Lower lobe of right lung (tissue), 2 donors: Measurements from ENCODE around the gene TMEM94. TPM values are rescaled to one million over a fixed set of nuclear protein-coding genes. Genes with fewer than 3 reads are reported as not detected.
"Not testable (repeated sequence)": the region's sequence is repeated elsewhere in the genome, so short reads cannot be mapped to it uniquely, and the experiment has no call there.

Experiments used
- ATAC-seq, 2 donors: fragments of 200-7000 bp; cut with Tn5 transposase; one replicate each; pipeline ENCODE4 v1.9.1; 2020 to 2022; ENCODE audit warnings: mild to moderate bottlenecking in 2 of 2, moderate library complexity in 2 of 2
- DNase-seq: peaks from one replicate; pipeline ENCODE4 v3.0.0-alpha.2; 2020
- H3K27ac ChIP-seq: fragments of 200-600 bp; one replicate; pipeline ENCODE4 v1.8.0; 2022
- H3K27me3 ChIP-seq: fragments of 200-600 bp; one replicate; pipeline ENCODE4 v1.8.0; 2022; ENCODE audit warnings: low read depth
- H3K36me3 ChIP-seq: fragments of 200-600 bp; one replicate; pipeline ENCODE4 v1.8.0; 2022; ENCODE audit warnings: mild to moderate bottlenecking
- H3K4me1 ChIP-seq: fragments of 200-600 bp; one replicate; pipeline ENCODE4 v1.8.0; 2022
- H3K4me3 ChIP-seq: fragments of 200-600 bp; one replicate; pipeline ENCODE4 v1.8.0; 2022; ENCODE audit warnings: mild to moderate bottlenecking
- H3K9me3 ChIP-seq: fragments of 200-600 bp; one replicate; pipeline ENCODE4 v1.8.0; 2022
- CTCF ChIP-seq: fragments of 200-600 bp; IDR thresholded peaks from one replicate; pipeline ENCODE4 v1.8.0; 2022; ENCODE audit warnings: antibody characterized with exemption, mild to moderate bottlenecking
- intact Hi-C: fragments of 100-400 bp; cut with DNase I; formaldehyde crosslinking; loops from one replicate; pipeline ENCODE4 v1.11.0; 2022
- total RNA-seq: library from RNA; stranded (reverse); fragmentation: NEBNext Ultra II Directional; extraction: Animal tissue kit (Norgen Biotek cat#: 25700); gene quantifications from one replicate; pipeline ENCODE4 v1.2.1, GENCODE V29; 2021
- donor health status: DM: no; HTN: yes; CAD: no; lungs with severe emphysema.

The TMEM94 gene
- total RNA-seq, 1 donor from 2014 or later, result 89.5 TPM

GRCh38 chr17:75475144-75475835 lies 18.9 kb downstream of the TMEM94 start:
- intact Hi-C loops, result no loop called here
- DNase-seq (no peak), ATAC-seq (peak in 1 of 2 donors; percentile 20)
- no peak for TF ChIP-seq CTCF
- Histone ChIP-seq H3K4me1 (peaks cover 31% of the 10 kb centered on the region), H3K27me3 (no peaks in the 10 kb centered on the region), H3K9me3 (no peaks in the 10 kb centered on the region), H3K36me3 (peaks cover 32% of the 10 kb centered on the region), H3K4me3 (no peak overlapping the region), H3K27ac (peak overlapping the region; percentile 71)

GRCh38 chr17:75475851-75476250 lies 19.4 kb downstream of the TMEM94 start:
- Histone ChIP-seq H3K27ac (peak overlapping the region; percentile 71), H3K36me3 (peaks cover 32% of the 10 kb centered on the region), H3K27me3 (no peaks in the 10 kb centered on the region), H3K4me3 (no peak overlapping the region), H3K9me3 (no peaks in the 10 kb centered on the region), H3K4me1 (peaks cover 36% of the 10 kb centered on the region)
- DNase-seq, result no peak
- intact Hi-C loops, result no loop called here
- no peak for ATAC-seq
- no peak for TF ChIP-seq CTCF

GRCh38 chr17:75476271-75476671 lies 19.8 kb downstream of the TMEM94 start:
- peaks cover 40% of the 10 kb centered on the region for H3K4me1 ChIP-seq
- no peaks in the 10 kb centered on the region for H3K9me3 ChIP-seq
- ATAC-seq, result no peak
- no peaks in the 10 kb centered on the region for H3K27me3 ChIP-seq
- H3K27ac ChIP-seq, result peak overlapping the region; percentile 71
- no peak for DNase-seq
- no peak for TF ChIP-seq CTCF
- intact Hi-C loops, result no loop called here
- H3K4me3 ChIP-seq, result no peak overlapping the region
- H3K36me3 ChIP-seq, result peaks cover 32% of the 10 kb centered on the region

- no peaks in the 10 kb centered on the region for H3K9me3 ChIP-seq
- peaks cover 32% of the 10 kb centered on the region for H3K36me3 ChIP-seq
- peak overlapping the region; percentile 71 for H3K27ac ChIP-seq
- H3K4me1 ChIP-seq, result peaks cover 47% of the 10 kb centered on the region
- ATAC-seq (no peak), DNase-seq (no peak)
- no peak for TF ChIP-seq CTCF
- intact Hi-C loops, result no loop called here
- H3K27me3 ChIP-seq, result no peaks in the 10 kb centered on the region
- H3K4me3 ChIP-seq, result no peak overlapping the region
Measured at GRCh38 chr17:75476752-75477489, 20.5 kb downstream of the TMEM94 start.

GRCh38 chr17:75477490-75477862 lies 21.0 kb downstream of the TMEM94 start:
- intact Hi-C loops, result not testable (repeated sequence)

GRCh38 chr17:75478508-75478907 lies 22.1 kb downstream of the TMEM94 start:
- Histone ChIP-seq H3K4me1 (peaks cover 60% of the 10 kb centered on the region), H3K9me3 (no peaks in the 10 kb centered on the region), H3K27me3 (no peaks in the 10 kb centered on the region), H3K36me3 (peaks cover 16% of the 10 kb centered on the region), H3K4me3 (no peak overlapping the region), H3K27ac (no peak overlapping the region)
- ATAC-seq (no peak), DNase-seq (no peak)
- TF ChIP-seq CTCF, result no peak
- intact Hi-C loops, result no loop called here

More at GRCh38 chr17:75477490-75477862, 21.0 kb downstream of the TMEM94 start:
- H3K27ac ChIP-seq, H3K9me3 ChIP-seq, ATAC-seq, H3K4me3 ChIP-seq, DNase-seq, H3K27me3 ChIP-seq: not testable (repeated sequence)
- H3K4me1 ChIP-seq, result peaks cover 52% of the 10 kb centered on the region
- H3K36me3 ChIP-seq, result peaks cover 26% of the 10 kb centered on the region
